Karpas-422 (cell line): Measurements from ENCODE around the gene CCDC33. TPM values are rescaled to one million over a fixed set of nuclear protein-coding genes. Genes with fewer than 3 reads are reported as not detected.

ENCODE experiments used
- DNase-seq: peaks from one replicate; pipeline ENCODE4 v3.0.0-alpha.2; 2015
- H2AFZ ChIP-seq: fragments of 200-600 bp; sonication (generic); 2 replicates; pipeline ENCODE4 v1.6.1; 2014; ENCODE audit warnings: antibody characterized with exemption, low read length, mixed read lengths
- H3K27ac ChIP-seq: fragments of 200-600 bp; sonication (generic); 2 replicates; pipeline ENCODE4 v1.5.1; 2014; ENCODE audit warnings: mild to moderate bottlenecking, low read length, moderate library complexity
- H3K27me3 ChIP-seq: fragments of 200-600 bp; sonication (generic); 2 replicates; pipeline ENCODE4 v1.6.1; 2014; ENCODE audit warnings: low read length, mixed read lengths
- H3K36me3 ChIP-seq: fragments of 200-600 bp; sonication (generic); 2 replicates; pipeline ENCODE4 v1.6.1; 2014; ENCODE audit warnings: low read length, mixed read lengths; ENCODE audit not compliant: insufficient read depth
- H3K4me1 ChIP-seq: fragments of 200-600 bp; sonication (generic); 2 replicates; pipeline ENCODE4 v1.6.1; 2014; ENCODE audit warnings: mild to moderate bottlenecking, low read length, mixed read lengths
- H3K4me2 ChIP-seq: fragments of 200-600 bp; sonication (generic); 2 replicates; pipeline ENCODE4 v1.6.1; 2014; ENCODE audit warnings: low read length, low read depth, mild to moderate bottlenecking; ENCODE audit not compliant: poor library complexity, severe bottlenecking
- H3K4me3 ChIP-seq: fragments of 200-600 bp; sonication (generic); 2 replicates; pipeline ENCODE4 v1.5.1; 2014; ENCODE audit warnings: mild to moderate bottlenecking, antibody characterized with exemption, low read length, mixed read lengths
- H3K79me2 ChIP-seq: fragments of 200-600 bp; sonication (generic); 2 replicates; pipeline ENCODE4 v1.6.1; 2014; ENCODE audit warnings: mild to moderate bottlenecking, low read length, mixed read lengths
- H3K9ac ChIP-seq: fragments of 200-600 bp; sonication (generic); 2 replicates; pipeline ENCODE4 v1.6.0; 2014; ENCODE audit warnings: low read length
- H3K9me2 ChIP-seq: fragments of 200-600 bp; sonication (generic), shearing (Covaris generic); replicated peaks from 2 replicates; pipeline ENCODE4 v1.6.0; 2014; ENCODE audit warnings: mild to moderate bottlenecking, low read length, moderate library complexity; ENCODE audit not compliant: insufficient read depth
- H3K9me3 ChIP-seq: fragments of 300-700, 200-600 bp; sonication (generic); 2 replicates; pipeline ENCODE4 v1.6.1; 2014; ENCODE audit warnings: low read length, mixed read lengths
- H4K20me1 ChIP-seq: fragments of 200-600 bp; sonication (generic); 2 replicates; pipeline ENCODE4 v1.6.1; 2014; ENCODE audit warnings: mild to moderate bottlenecking, antibody characterized with exemption, low read length, low read depth; ENCODE audit not compliant: insufficient read depth
- total RNA-seq: library from RNA; depleted of rRNA; stranded (reverse); fragments of >200 nt; shearing (Covaris generic); gene quantifications from 2 replicates; pipeline ENCODE4 v1.2.3, GENCODE V29; 2014; ENCODE audit warnings: low replicate concordance

CCDC33 gene
- total RNA-seq, 1 experiment from 2014 or later, result not detected

GRCh38 chr15:74270854-74271520 lies 34.9 kb downstream of the CCDC33 start:
- Histone ChIP-seq H3K4me1 (no peaks in the 10 kb centered on the region), H3K9ac (no peak overlapping the region), H3K4me3 (no peak overlapping the region), H3K4me2 (no peak overlapping the region), H3K27me3 (no peaks in the 10 kb centered on the region), H3K9me2 (no peaks in the 10 kb centered on the region), H3K79me2 (no peaks in the 10 kb centered on the region), H3K9me3 (no peaks in the 10 kb centered on the region), H3K27ac (no peak overlapping the region), H2AFZ (no peak overlapping the region), H3K36me3 (no peaks in the 10 kb centered on the region), H4K20me1 (no peaks in the 10 kb centered on the region)
- DNase-seq, result no peak

GRCh38 chr15:74272812-74273211 lies 36.7 kb downstream of the CCDC33 start:
- Histone ChIP-seq H3K4me2 (no peak overlapping the region), H3K27me3 (no peaks in the 10 kb centered on the region), H3K9ac (no peak overlapping the region), H3K36me3 (no peaks in the 10 kb centered on the region), H3K4me1 (no peaks in the 10 kb centered on the region), H3K79me2 (no peaks in the 10 kb centered on the region), H4K20me1 (no peaks in the 10 kb centered on the region), H3K9me3 (no peaks in the 10 kb centered on the region), H3K9me2 (no peaks in the 10 kb centered on the region), H2AFZ (no peak overlapping the region), H3K4me3 (no peak overlapping the region), H3K27ac (no peak overlapping the region)
- no peak for DNase-seq

DNA sequence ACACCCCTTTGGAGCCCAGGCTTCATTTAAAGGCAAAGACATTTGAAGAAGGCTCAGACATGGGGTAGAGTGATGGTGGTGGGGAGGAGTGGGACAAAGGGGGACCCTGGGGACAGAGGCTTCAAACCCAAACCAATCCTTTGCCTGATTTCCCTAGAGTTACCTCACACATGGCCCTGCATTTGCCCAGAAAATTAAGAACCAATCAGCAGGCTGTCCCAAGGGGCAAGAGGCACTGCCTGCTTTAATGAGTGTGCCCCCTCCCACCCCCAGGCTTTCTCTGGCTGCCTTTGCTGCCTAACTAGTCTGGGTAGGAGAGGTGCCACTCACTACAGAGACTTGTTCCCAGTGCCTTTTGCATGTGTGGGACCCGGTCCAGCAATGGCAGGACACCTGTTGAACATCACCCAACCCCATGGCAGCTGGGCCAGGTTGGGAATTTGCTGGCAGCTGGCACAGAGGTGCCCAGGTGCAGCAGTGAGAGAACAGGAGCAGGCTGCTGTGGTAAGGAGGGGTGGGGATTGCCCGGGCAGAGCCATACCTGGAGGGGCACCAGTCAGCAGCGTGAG lies 38.4 kb downstream of the CCDC33 start:
- no peak for DNase-seq
- no peaks in the 10 kb centered on the region for H3K27me3 ChIP-seq
- no peak overlapping the region for H2AFZ ChIP-seq
- H3K4me1 ChIP-seq, result no peaks in the 10 kb centered on the region
- H3K4me2 ChIP-seq, result no peak overlapping the region
- no peaks in the 10 kb centered on the region for H4K20me1 ChIP-seq
- H3K79me2 ChIP-seq, result no peaks in the 10 kb centered on the region
- H3K36me3 ChIP-seq, result no peaks in the 10 kb centered on the region
- no peak overlapping the region for H3K27ac ChIP-seq
- no peaks in the 10 kb centered on the region for H3K9me3 ChIP-seq
- H3K9ac ChIP-seq, result no peak overlapping the region
- H3K4me3 ChIP-seq, result no peak overlapping the region
- no peaks in the 10 kb centered on the region for H3K9me2 ChIP-seq

DNA sequence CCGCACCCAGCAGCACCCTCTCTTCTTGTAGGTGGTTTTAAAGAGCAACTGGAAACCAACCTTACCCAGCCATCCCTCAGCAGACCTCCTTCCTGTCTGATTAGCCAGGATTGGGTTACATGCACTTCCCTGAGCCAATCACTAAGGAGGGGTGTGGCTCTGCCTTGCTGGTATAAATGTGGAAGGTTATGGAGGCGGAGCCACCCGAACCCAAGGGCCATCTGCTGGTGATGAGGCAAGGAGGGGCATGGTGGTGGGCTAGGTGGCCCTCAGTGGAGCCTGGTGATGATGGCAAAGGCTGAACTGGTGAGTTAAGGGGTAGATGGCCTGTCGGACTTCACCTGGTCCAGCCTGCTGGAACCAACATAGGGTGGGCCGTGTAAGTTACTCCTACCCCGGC lies 39.8 kb downstream of the CCDC33 start:
- Histone ChIP-seq H3K9me2 (no peaks in the 10 kb centered on the region), H4K20me1 (no peaks in the 10 kb centered on the region), H3K27me3 (no peaks in the 10 kb centered on the region), H3K36me3 (no peaks in the 10 kb centered on the region), H3K4me3 (no peak overlapping the region), H3K27ac (no peak overlapping the region), H3K4me2 (no peak overlapping the region), H3K4me1 (no peaks in the 10 kb centered on the region), H3K9me3 (no peaks in the 10 kb centered on the region), H2AFZ (no peak overlapping the region), H3K9ac (no peak overlapping the region), H3K79me2 (no peaks in the 10 kb centered on the region)
- peak; percentile 84 for DNase-seq

DNA sequence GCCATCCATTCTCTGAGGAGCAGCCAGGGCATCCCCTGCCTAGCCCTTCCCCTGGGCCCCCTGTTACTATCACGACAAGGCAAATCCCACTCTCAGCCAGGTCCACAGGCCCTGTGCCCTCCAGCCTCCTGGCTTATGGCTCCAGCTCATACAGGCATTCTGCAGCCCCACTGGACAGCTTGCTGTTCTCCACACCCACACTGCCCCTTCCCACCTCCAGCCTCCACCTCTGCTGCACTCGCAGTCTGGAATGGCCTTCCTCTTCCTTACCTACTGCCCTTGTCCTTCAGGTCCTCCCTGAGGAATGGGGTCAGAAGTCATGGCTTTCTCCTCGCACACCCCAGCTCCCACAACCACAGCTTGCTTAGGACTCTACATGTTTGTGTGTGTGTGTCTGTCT lies 40.4 kb downstream of the CCDC33 start:
- Histone ChIP-seq H4K20me1 (no peaks in the 10 kb centered on the region), H2AFZ (no peak overlapping the region), H3K4me2 (no peak overlapping the region), H3K4me3 (no peak overlapping the region), H3K27me3 (no peaks in the 10 kb centered on the region), H3K9me3 (no peaks in the 10 kb centered on the region), H3K36me3 (no peaks in the 10 kb centered on the region), H3K27ac (no peak overlapping the region), H3K79me2 (no peaks in the 10 kb centered on the region), H3K9ac (no peak overlapping the region), H3K4me1 (no peaks in the 10 kb centered on the region), H3K9me2 (no peaks in the 10 kb centered on the region)
- DNase-seq, result no peak

DNA sequence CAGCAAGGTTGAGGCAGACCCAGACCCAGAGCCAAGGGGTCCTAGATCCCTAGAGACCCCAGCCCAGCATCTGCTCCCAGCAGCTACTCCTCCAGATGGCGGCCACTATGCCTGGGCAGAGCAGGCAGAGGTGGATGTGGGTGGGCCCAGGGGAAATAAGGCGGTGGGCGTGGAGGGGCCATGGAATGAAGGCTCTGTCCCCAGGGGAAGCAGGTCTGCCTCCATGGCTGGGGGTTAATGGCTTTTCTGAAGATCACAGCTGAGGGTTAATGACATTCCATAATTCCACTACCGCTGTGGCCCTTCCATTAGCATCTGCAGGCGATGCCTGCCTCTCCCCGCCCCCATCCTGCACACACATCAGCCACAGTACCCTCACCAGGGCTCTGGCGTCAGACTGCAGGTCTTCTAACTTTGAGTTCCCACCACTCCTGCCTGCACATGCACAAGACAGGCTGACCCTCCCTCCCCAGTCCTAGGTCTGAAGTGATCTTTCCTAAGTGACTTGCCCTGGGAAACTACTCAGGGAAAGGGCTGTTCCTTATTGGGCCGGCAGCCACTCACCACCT lies 41.2 kb downstream of the CCDC33 start:
- no peak overlapping the region for H3K27ac ChIP-seq
- H3K36me3 ChIP-seq, result no peaks in the 10 kb centered on the region
- no peak overlapping the region for H3K9ac ChIP-seq
- H3K9me2 ChIP-seq, result no peaks in the 10 kb centered on the region
- H3K27me3 ChIP-seq, result no peaks in the 10 kb centered on the region
- no peak overlapping the region for H3K4me3 ChIP-seq
- H3K79me2 ChIP-seq, result no peaks in the 10 kb centered on the region
- H3K4me2 ChIP-seq, result no peak overlapping the region
- H4K20me1 ChIP-seq, result 0 out of 2 replicates have a peak, but pooled peaks cover 5% of the 10 kb centered on the region
- H3K4me1 ChIP-seq, result no peaks in the 10 kb centered on the region
- H2AFZ ChIP-seq, result no peak overlapping the region
- DNase-seq, result no peak
- no peaks in the 10 kb centered on the region for H3K9me3 ChIP-seq

DNA sequence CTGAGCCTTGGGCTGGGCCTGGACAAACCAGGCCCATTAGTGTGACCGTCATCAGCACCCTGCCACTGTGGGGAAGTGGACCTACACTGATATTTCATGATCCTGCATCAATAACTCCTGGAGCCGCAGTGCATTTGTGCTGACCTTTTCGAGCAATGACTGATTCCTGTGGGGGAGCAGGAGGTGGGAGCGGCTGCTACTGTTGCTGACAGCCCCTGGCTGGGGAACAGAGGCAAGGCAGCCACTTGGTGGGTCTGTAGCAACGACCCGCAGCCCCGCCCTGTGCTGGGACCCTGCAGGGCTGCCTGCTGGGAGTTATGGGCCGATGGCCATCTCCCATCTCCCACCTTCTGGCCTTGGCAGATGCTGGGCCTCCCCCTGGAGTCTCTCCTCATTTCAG lies 42.1 kb downstream of the CCDC33 start:
- Histone ChIP-seq H3K27me3 (no peaks in the 10 kb centered on the region), H3K4me2 (no peak overlapping the region), H2AFZ (no peak overlapping the region), H3K9me3 (no peaks in the 10 kb centered on the region), H3K27ac (no peak overlapping the region), H3K4me3 (no peak overlapping the region), H4K20me1 (0 out of 2 replicates have a peak, but pooled peaks cover 10% of the 10 kb centered on the region), H3K79me2 (no peaks in the 10 kb centered on the region), H3K36me3 (no peaks in the 10 kb centered on the region), H3K9ac (no peak overlapping the region), H3K9me2 (no peaks in the 10 kb centered on the region), H3K4me1 (no peaks in the 10 kb centered on the region)
- DNase-seq, result no peak

DNA sequence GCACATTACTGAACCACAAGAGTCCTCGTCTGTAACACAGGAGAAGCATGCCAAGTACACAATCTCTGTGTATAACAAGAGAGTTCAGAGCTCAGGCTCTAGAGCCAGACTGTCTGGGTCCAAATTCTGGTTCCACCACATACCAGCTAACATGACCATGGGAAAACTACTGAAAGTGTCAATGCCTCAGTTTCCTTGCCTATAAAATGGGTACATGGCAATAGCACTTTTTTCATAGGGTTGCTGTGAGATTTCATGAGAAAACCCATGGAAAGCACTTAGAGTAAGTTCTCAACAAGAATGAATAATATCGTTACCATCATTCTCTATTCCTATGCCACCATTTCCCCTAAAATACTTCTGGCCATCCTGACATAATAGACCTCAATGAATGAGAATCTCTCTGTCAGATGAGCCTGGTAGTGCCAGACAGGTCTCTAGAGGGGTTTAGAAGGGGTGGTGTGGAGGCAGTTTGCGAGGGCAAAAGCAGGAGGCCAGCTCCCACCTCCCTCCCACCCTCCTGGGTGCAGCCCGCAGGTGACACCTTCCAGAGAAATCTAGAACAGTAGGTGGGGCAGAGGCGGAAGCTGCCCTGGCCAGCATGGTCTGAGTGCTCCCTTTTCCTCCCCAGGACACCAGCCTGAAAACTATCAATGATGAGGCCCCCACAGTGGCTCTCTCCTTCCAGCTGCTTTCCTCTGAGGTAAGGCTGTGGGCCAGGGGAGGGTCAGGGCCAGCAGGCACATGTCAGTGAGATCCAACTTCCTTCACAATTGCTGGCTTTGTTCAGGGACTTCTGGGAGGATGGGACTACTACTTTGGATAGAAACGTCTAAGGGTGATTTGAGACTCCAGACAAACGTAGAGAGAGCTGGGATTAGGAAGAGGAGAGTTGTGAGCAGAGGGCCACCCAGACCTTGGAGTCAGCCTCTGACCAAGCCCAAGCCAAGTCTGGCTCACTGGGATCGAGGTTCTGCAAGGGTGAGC lies 45.3 kb downstream of the CCDC33 start:
- H3K9ac ChIP-seq, result no peak overlapping the region
- no peaks in the 10 kb centered on the region for H3K36me3 ChIP-seq
- no peaks in the 10 kb centered on the region for H3K9me3 ChIP-seq
- H3K9me2 ChIP-seq, result no peaks in the 10 kb centered on the region
- no peak overlapping the region for H2AFZ ChIP-seq
- H3K4me1 ChIP-seq, result no peaks in the 10 kb centered on the region
- H3K27ac ChIP-seq, result no peak overlapping the region
- H3K4me2 ChIP-seq, result no peak overlapping the region
- H3K79me2 ChIP-seq, result no peaks in the 10 kb centered on the region
- H4K20me1 ChIP-seq, result 0 out of 2 replicates have a peak, but pooled peaks cover 10% of the 10 kb centered on the region
- H3K4me3 ChIP-seq, result no peak overlapping the region
- no peaks in the 10 kb centered on the region for H3K27me3 ChIP-seq
- DNase-seq, result no peak
